IMR-90 (cell line): ENCODE data around the gene THPO. TPM values are rescaled to one million over a fixed set of nuclear protein-coding genes. Genes with fewer than 3 reads are reported as not detected.

Experiments
- ATAC-seq: fragments of 200-7000 bp; cut with Tn5 transposase; 2 replicates; pipeline ENCODE4 v1.9.1; 2020; ENCODE audit warnings: low read depth, mild to moderate bottlenecking, moderate library complexity
- BruUV-seq: library from RNA; stranded (reverse); fragments of 400-500 nt; replicated peaks from 2 replicates; lab custom pipeline; 2021; lab: Mats Ljungman, UMichigan
- CTCF ChIA-PET: fragments of 300-600 bp; formaldehyde crosslinking; extraction: SDS; loops from one replicate; lab custom pipeline; 2021; ENCODE audit warnings: antibody characterized with exemption; lab: Yijun Ruan, JAX
- POLR2A ChIA-PET: fragments of 300-600 bp; sonication (Branson Sonifier 250); formaldehyde crosslinking; loops from one replicate; lab custom pipeline; 2022; ENCODE audit warnings: antibody characterized with exemption; ENCODE audit not compliant: unreplicated experiment; lab: Charles Lee
- DNase-seq: peaks from one replicate; pipeline ENCODE4 v3.0.0; 2013
- H2AFZ ChIP-seq: replicated peaks from 2 replicates; pipeline ENCODE3; 2013; ENCODE audit warnings: low read length, mild to moderate bottlenecking; ENCODE audit not compliant: poor library complexity
- H2AK5ac ChIP-seq: 2 replicates; pipeline ENCODE4 v1.6.1; 2013; ENCODE audit warnings: low read depth, low read length, inconsistent platforms
- H2AK9ac ChIP-seq: replicated peaks from 2 replicates; pipeline ENCODE3; 2013; ENCODE audit warnings: mild to moderate bottlenecking, low read depth, low read length, moderate library complexity; ENCODE audit not compliant: poor library complexity
- H2BK120ac ChIP-seq: 2 replicates; pipeline ENCODE4 v1.6.1; 2013; ENCODE audit warnings: low read depth, low read length, inconsistent platforms
- H2BK15ac ChIP-seq: 3 replicates; pipeline ENCODE4 v1.6.1; 2013; ENCODE audit warnings: low read depth, low read length, inconsistent platforms
- H2BK20ac ChIP-seq: 2 replicates; pipeline ENCODE4 v1.6.1; 2013; ENCODE audit warnings: low read depth, mild to moderate bottlenecking, inconsistent platforms, low read length, moderate library complexity
- H2BK5ac ChIP-seq: 2 replicates; pipeline ENCODE4 v1.6.1; 2013; ENCODE audit warnings: mild to moderate bottlenecking, low read depth, low read length, inconsistent platforms; ENCODE audit not compliant: poor library complexity, severe bottlenecking
- H3K14ac ChIP-seq: replicated peaks from 2 replicates; pipeline ENCODE4 v1.6.1; 2013; ENCODE audit warnings: low read depth, low read length, inconsistent platforms
- H3K18ac ChIP-seq: 2 replicates; pipeline ENCODE4 v1.6.1; 2013; ENCODE audit warnings: low read depth, low read length, control low read depth
- H3K23ac ChIP-seq: 2 replicates; pipeline ENCODE4 v1.6.1; 2013; ENCODE audit warnings: low read depth, low read length, inconsistent platforms
- H3K27ac ChIP-seq: 2 replicates; pipeline ENCODE4 v1.5.1; 2013; ENCODE audit warnings: mild to moderate bottlenecking, control low read depth, low read length; ENCODE audit not compliant: insufficient read depth
- H3K27me3 ChIP-seq: 2 replicates; pipeline ENCODE4 v1.6.1; 2013; ENCODE audit warnings: low read length; ENCODE audit not compliant: control insufficient read depth, insufficient read depth
- H3K36me3 ChIP-seq: 2 replicates; pipeline ENCODE4 v1.6.1; 2013; ENCODE audit warnings: low read length, mixed read lengths; ENCODE audit not compliant: control insufficient read depth, insufficient read depth
- H3K4ac ChIP-seq: 2 replicates; pipeline ENCODE4 v1.6.1; 2013; ENCODE audit warnings: low read depth, low read length, inconsistent platforms
- H3K4me1 ChIP-seq: 2 replicates; pipeline ENCODE4 v1.6.1; 2013; ENCODE audit warnings: low read length, mixed read lengths; ENCODE audit not compliant: control insufficient read depth, insufficient read depth
- H3K4me2 ChIP-seq: 2 replicates; pipeline ENCODE4 v1.6.1; 2013; ENCODE audit warnings: low read depth, mild to moderate bottlenecking, control low read depth, low read length, moderate library complexity
- H3K4me3 ChIP-seq: 2 replicates; pipeline ENCODE4 v1.5.1; 2013; ENCODE audit warnings: low read depth, mild to moderate bottlenecking, control low read depth, low read length, moderate library complexity; ENCODE audit not compliant: insufficient read depth
- H3K56ac ChIP-seq: 2 replicates; pipeline ENCODE4 v1.6.1; 2013; ENCODE audit warnings: low read length, inconsistent platforms; ENCODE audit not compliant: insufficient read depth; ENCODE audit errors: extremely low read depth
- H3K79me1 ChIP-seq, 2 experiments: 2 replicates each; pipeline ENCODE4 v1.6.1; 2013; ENCODE audit warnings: low read length in 2 of 2, inconsistent platforms in 1 of 2, low read depth in 1 of 2
- H3K9ac ChIP-seq: 2 replicates; pipeline ENCODE4 v1.6.1; 2013; ENCODE audit warnings: low read depth, low read length, control low read depth
- H3K9me1 ChIP-seq: 2 replicates; pipeline ENCODE4 v1.6.1; 2013; ENCODE audit warnings: low read length, inconsistent platforms; ENCODE audit not compliant: insufficient read depth
- H3K9me3 ChIP-seq: 2 replicates; pipeline ENCODE4 v1.6.1; 2013; ENCODE audit warnings: low read length; ENCODE audit not compliant: control insufficient read depth, insufficient read depth
- H4K20me1 ChIP-seq: 2 replicates; pipeline ENCODE4 v1.6.1; 2013; ENCODE audit warnings: low read length, inconsistent platforms; ENCODE audit not compliant: insufficient read depth
- H4K5ac ChIP-seq: 2 replicates; pipeline ENCODE4 v1.6.1; 2013; ENCODE audit warnings: mild to moderate bottlenecking, low read depth, low read length, control low read depth
- H4K8ac ChIP-seq, 2 experiments: 2 replicates each; pipeline ENCODE4 v1.6.1; 2013; ENCODE audit warnings: low read depth in 2 of 2, low read length in 2 of 2, control low read depth in 1 of 2, inconsistent platforms in 1 of 2
- H4K91ac ChIP-seq: 2 replicates; pipeline ENCODE4 v1.6.1; 2013; ENCODE audit warnings: low read depth, low read length, inconsistent platforms; ENCODE audit not compliant: insufficient read depth
- BHLHE40 ChIP-seq: fragments of 150-350 bp; IDR thresholded peaks from 2 replicates; pipeline ENCODE4 v1.6.1; 2016; ENCODE audit warnings: mild to moderate bottlenecking, low read depth, low read length
- CHD1 ChIP-seq: IDR thresholded peaks from 2 replicates; pipeline ENCODE4 v1.6.1; 2012; ENCODE audit warnings: low read depth, low read length, improper control_type of control experiment
- CTCF ChIP-seq: conservative IDR thresholded peaks from 2 replicates; pipeline ENCODE4 v1.5.1; 2012; ENCODE audit warnings: mild to moderate bottlenecking, low read depth, low read length, improper control_type of control experiment
- MAFK ChIP-seq: IDR thresholded peaks from 2 replicates; pipeline ENCODE4 v1.6.1; 2012; ENCODE audit warnings: low read depth, low read length, improper control_type of control experiment
- MXI1 ChIP-seq: IDR thresholded peaks from 2 replicates; pipeline ENCODE4 v1.6.1; 2012; ENCODE audit warnings: low read depth, mild to moderate bottlenecking, low read length, moderate library complexity, borderline replicate concordance
- NFE2L2 ChIP-seq: fragments of 150-350 bp; IDR thresholded peaks from 2 replicates; pipeline ENCODE4 v1.6.1; 2016; ENCODE audit warnings: low read depth, mild to moderate bottlenecking, low read length
- POLR2A ChIP-seq: IDR thresholded peaks from 2 replicates; pipeline ENCODE4 v1.6.1; 2012; ENCODE audit warnings: mild to moderate bottlenecking, low read depth, low read length
- RAD21 ChIP-seq: IDR thresholded peaks from 2 replicates; pipeline ENCODE4 v1.6.1; 2012; ENCODE audit warnings: low read length, improper control_type of control experiment
- WGBS, 2 experiments: methylation state at CpG; one replicate each; pipeline versions ENCODE4 v1.1.5 to v1.1.7; 2013; ENCODE audit warnings: missing lambda C conversion rate in 2 of 2; ENCODE audit not compliant: insufficient read length in 1 of 2; ENCODE audit errors: extremely low coverage in 2 of 2; 5-methylcytosine and 5-hydroxymethylcytosine counted together
- dilution Hi-C: fragments of 300-500 bp; cut with HindIII; formaldehyde crosslinking; loops from one replicate; pipeline ENCODE4 v1.14.3; 2018; ENCODE audit warnings: low sequenced_read_pairs; ENCODE audit not compliant: unreplicated experiment
- in situ Hi-C: fragments of 300-500 bp; cut with MboI; formaldehyde crosslinking; loops from 3 replicates; pipeline ENCODE4 v1.14.3; 2019; ENCODE audit warnings: low sequenced_read_pairs, inconsistent platforms, mixed read lengths
- intact Hi-C: fragments of 100-400 bp; cut with micrococcal nuclease; formaldehyde crosslinking; loops from 2 replicates; pipeline ENCODE4 v1.10.0; 2022
- polyA plus RNA-seq, 3 experiments: library from polyadenylated mRNA; depleted of rRNA; stranded (reverse); fragments of >200 nt; gene quantifications; 2 replicates each; pipeline ENCODE4 v1.2.3, GENCODE V29; 2012; ENCODE audit warnings: low replicate concordance in 1 of 3
- total RNA-seq: library from RNA; depleted of rRNA; stranded (reverse); fragments of >200 nt; gene quantifications from 2 replicates; pipeline ENCODE4 v1.2.3, GENCODE V29; 2012

THPO gene
- total and polyA plus RNA-seq, 2 of the 4 experiments (the other 2 are of a cell fraction), result not detected

GRCh38 chr3:184348057-184348382, 30.0 kb downstream of the THPO start:
- ChIA-PET POLR2A (no interaction called here), CTCF (interaction anchor here (0.7 kb wide), 1 partner anchor 133 kb away, joined by 7 read pairs; no protein-coding TSS in a partner anchor)
- Histone ChIP-seq H3K27ac (no peak overlapping the region), H4K5ac (no peak overlapping the region), H3K9ac (no peak overlapping the region), H3K4me2 (no peak overlapping the region), H3K36me3 (peaks cover 28% of the 10 kb centered on the region), H3K14ac (no peak overlapping the region), H4K91ac (no peak overlapping the region), H2AFZ (no peak overlapping the region), H3K4ac (no peak overlapping the region), H3K4me1 (peaks cover 14% of the 10 kb centered on the region), H2AK5ac (no peak overlapping the region), H3K79me1 (0 out of 4 replicates have a peak, but pooled peaks cover 0 to 4% of the 10 kb centered on the region in 2 experiments), H3K18ac (no peak overlapping the region), H2AK9ac (no peak overlapping the region), H3K56ac (no peak overlapping the region), H3K27me3 (no peaks in the 10 kb centered on the region), H3K23ac (no peak overlapping the region), H2BK20ac (no peak overlapping the region), H3K9me3 (no peaks in the 10 kb centered on the region), H4K8ac (no peak overlapping the region), H2BK15ac (no peak overlapping the region), H2BK120ac (no peak overlapping the region), H4K20me1 (peaks cover 3% of the 10 kb centered on the region), H3K9me1 (peaks cover 3% of the 10 kb centered on the region; the same call in 1 of the 2 replicates), H3K4me3 (no peak overlapping the region), H2BK5ac (no peak overlapping the region)
- no TSS peak for BruUV-seq
- intact Hi-C loops, result loop anchor here (10.0 kb wide), 1 partner anchor 1427 kb away; no protein-coding TSS in a partner anchor
- DNase-seq, result no peak
- 91% methylated on average over 4 of the region's 4 CpGs; no CpG with 5 or more reads in 1 of the 2 experiments for WGBS, 2 experiments
- ATAC-seq, result no peak; the same call in 1 of the 2 replicates
- TF ChIP-seq NFE2L2 (no peak), MXI1 (no peak), BHLHE40 (no peak), RAD21 (no peak), MAFK (no peak), CTCF (no peak), CHD1 (no peak), POLR2A (no peak)
- dilution Hi-C loops, result no loop called here
- in situ Hi-C loops, result no loop called here
